Stimulated activated CD8-positive, alpha-beta memory T cell treated with anti-CD3 and anti-CD28 coated beads, Interleukin-2, amount 100 ng/mL, for 1 hour (primary cell): Measurements from ENCODE around the gene PDGFB.

Experiments used
- DNase-seq, 2 donors: peaks; one replicate each; pipeline ENCODE4 v3.0.0-alpha.2; 2020; ENCODE audit warnings: low read depth in 2 of 2

Gene PDGFB

DNA sequence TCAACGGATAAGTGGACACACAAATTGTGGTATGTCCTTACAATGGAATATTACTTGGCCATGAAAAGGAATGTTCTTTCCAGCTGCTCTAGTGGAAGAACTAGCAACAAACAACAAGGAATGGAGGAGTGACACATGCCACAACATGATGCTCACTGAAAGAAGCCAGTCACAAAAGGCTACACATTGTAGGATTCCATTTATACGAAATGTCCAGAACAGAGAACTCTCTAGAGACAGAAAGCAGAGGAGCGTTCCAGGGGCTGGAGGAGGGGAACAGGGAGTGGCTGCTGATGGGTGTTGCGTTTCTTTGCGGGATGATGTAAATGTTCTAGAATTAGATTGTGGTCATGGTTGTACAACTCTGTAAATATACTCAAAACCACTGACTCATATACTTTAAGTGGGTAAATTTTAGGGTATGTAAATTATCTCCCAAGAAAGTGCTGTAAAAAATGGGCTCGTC, 32.4 kb upstream of the PDGFB start:
- DNase-seq, result no peak

DNA sequence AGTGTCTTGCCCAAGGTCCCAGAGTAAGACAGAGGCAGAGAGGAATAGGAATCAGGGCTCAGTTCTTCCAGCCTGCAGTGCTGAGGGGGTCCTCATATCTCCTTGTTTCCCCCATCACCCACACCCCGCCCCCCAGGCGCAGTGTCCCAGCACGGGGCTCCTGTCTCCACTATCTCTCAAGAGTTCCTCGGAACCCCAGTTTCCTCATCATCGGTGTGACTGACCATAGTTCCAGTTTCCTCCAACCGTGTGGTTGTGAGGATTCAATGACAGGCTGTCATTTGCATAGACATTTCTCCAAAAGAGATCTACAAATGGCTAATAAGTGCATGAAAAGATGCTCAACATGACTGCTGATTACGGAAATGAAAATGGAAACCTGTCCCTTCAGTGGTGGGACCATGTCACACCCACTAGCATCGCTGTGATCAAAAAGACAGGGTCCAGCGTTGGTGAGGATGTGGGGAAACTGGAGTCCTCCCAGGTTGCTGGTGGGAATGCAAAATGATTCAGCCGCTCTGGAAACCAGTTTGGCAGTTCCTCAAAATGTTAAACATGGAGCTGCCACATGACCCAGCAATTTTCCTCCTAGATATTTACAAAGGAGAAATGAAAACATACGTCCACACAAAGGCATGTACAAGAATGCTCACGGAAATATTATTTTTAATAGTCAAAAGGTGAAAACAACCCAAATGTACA, 31.8 kb upstream of the PDGFB start:
- DNase-seq, result no peak

DNA sequence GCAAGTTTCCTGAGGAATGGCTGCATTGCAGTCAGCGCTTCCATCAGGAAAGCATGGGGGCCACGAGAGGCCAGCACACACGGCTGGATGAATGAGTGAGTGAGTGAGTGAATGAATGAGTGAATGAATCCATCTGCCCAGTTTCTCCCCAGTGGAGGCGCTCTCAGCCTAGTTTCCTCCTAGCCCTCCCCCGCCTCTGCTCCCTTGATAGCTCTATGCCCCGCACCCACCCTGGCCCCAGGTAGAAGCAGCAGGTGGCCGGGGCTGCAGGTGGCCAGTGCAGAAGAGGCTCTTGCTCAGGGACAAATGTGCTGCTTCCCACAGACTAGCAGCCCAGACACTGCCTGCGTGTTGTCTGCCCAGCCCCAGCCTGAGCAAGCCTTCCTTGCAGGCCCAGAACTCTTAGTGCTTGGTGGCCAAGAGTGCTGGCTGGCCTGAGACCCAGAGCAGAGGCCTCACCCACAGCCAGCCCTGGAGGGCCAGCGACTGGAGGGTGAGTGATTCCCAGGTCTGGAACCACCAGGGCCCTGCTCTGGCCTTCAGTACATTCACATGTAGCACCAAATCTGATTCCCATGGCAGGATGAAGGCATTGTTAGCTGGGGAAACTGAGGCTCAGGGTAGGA, 31.1 kb upstream of the PDGFB start:
- DNase-seq, result no peak

DNA sequence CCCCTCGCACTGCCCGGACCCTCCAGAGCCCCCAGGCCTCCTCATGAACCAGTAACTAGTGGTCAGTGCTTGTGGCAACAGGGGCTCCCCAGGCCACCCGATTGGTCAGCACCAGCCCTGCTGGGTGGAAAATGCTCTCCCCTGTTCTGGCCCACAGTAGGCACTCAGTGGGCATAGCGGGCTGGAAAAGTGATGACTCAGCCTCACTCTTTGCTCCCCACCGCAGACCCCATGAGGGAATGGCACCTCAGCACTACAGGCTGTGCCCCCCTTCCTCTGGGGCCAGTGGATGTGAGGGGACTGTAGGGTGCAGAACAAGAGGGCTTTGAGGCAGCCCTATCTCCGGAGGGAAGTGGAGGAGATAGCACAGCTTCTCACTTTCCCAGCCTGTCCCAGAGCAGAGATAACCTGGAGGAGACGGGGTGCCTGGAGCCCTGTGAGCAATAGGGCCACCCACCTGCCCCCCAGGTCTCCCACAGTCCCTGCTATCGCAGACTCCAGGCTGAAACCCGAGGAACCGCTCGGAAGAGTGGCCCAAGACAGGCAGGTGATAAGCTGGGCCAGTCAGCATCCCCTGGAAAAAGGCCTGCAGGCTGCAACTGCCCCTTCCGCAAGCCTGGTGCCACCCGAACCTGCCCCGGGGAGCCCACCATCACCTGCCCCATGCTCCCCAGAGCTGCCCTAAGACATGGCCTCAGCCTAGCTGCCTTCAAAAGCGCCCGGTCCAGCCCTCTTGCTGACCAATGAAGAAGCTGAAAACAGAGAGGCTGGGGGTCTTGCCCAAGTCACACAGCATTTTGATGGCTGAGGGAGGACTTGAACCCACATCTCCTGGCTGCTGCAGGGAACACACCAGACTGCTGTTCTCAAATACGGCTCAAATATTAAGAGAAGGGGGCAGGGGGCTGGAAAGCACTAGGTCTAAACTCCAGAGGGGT, 29.4 kb upstream of the PDGFB start:
- DNase-seq, result no peak

DNA sequence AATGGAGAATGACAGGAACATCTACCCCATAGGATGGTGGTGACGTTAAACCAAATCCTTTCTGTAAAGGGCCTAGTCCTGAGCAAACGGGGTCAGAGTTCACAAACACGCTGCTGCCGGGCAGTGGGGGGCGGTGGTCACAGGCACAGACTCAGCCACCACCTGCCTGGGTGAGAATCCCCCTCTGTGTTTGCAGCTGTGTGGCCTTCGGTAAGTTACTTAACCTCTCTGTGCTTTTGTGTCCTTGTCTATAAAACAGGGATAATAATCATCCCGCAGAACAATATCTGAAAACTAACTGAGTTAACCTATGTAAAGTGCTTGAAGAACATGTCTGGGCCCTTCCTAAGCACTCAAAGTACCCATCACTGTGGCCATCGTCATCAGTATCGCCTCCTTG, 26.0 kb upstream of the PDGFB start:
- no peak for DNase-seq

DNA sequence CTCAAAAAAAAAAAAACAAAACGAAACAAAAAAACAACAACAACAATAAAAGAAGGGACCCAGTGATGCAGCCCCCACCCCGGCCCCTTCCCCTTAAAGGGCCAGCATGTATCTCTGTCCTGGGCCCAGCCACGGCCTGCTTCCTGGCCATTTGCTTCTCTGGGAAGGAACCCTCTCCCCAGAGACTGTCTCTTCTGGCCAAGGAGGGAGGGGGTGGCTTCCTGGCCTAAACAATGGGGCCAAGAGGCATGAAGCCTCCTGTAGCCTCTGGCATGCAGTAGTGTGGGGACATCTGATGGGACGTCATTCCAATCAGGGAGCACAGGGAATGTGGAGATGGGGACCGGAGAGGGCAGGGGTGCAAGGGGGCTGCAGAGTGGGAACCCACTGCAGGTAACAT, 25.5 kb upstream of the PDGFB start:
- DNase-seq, result no peak

DNA sequence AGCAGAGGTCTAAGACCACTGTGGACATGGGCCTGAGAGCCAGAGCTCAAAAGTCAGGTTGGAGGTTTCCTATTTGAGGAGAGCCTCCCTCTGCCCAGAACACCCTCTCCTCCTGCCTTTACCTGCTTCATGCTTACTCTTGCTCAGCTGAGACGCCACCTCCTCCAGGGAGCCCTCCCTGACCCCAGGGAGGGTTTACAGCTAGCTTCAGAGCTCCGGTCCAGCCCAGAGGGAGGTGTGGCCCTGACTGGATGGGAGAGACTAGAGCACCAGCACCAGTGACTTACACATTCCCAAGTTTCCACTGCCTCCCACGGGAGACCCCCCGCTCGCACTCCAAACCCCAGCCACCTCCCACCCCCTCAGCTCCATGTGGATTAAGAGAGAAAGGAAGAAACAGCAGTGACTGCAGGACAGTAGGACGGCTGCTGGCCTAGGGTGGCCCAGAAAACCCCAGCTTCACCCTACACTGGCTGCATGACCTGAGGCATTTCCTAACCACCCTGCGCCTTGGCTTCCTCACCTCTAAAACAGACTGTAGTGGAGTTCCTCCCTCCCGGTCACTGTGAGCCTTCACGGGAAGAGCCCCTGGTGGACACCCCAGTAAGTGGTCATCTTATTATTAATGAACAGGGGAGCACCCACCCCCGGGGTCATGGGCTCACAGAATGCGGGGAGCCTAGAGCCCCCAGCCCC, 24.5 kb upstream of the PDGFB start:
- DNase-seq, result no peak

DNA sequence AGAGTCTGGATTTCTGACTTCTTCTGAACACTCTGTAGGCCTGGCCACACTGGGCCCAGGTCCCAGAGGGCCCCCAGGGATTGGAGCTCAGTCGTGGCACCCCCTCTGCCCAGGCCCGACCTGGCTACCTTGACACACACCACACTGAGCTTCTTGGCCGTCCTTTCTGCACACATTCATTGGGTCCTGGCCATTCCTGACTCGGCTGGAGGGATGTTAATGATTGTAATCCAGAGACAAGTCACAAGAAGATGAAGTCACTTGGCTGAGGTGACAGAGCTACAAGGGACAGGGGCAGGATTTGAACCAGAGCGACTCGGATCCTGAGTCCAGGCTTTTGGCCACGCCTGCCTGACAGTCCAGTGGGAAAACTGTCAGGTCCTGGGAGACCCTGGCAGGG, 23.9 kb upstream of the PDGFB start:
- DNase-seq, result no peak

DNA sequence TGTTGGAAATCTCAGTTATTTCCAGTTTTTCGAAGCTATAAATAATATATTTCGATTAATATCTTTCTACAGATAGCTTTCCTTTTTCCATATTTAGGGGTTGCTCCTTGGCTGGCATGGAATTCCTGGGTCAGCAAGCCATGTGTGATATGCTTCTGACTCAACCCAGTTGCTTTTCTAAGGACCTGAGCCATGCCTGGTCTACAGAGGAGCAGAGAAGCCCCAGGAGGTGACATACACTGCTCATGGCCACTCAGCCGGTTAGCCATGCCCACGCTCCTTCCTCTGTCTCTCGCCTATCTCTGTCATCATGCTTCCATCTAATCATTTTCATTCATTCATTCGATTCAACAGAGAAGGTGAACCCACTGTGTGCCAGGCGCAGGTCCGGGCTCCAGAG, 23.2 kb upstream of the PDGFB start:
- no peak for DNase-seq

DNA sequence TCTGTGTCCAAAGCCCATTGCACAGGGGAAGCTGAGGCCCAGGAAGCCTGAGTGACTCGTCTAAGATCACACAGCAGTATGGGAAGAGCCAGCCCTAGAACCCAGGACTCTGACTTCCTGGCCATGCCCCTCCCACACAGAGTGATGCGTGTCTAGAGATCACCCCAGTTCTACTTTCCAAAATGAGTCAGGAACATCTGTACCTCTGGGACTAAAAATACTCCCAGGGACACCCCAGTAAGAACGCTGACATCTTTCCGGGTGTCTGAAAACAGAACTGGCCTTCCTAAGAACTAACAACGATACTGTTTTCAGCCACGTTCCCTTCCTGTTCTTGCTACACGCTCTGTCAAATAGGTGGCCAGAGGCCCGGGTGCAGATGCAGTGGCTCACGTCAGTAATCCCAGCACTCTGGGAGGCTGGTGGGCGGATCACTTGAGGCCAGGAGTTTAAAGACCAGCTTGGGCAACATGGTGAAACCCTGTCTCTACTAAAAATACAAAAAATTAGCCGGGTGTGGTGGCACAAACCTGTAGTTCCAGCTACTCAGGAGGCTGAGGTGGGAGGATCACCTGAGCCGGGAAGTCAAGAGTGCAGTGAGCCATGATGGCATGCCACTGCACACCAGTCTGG, 21.7 kb upstream of the PDGFB start:
- DNase-seq, result no peak

DNA sequence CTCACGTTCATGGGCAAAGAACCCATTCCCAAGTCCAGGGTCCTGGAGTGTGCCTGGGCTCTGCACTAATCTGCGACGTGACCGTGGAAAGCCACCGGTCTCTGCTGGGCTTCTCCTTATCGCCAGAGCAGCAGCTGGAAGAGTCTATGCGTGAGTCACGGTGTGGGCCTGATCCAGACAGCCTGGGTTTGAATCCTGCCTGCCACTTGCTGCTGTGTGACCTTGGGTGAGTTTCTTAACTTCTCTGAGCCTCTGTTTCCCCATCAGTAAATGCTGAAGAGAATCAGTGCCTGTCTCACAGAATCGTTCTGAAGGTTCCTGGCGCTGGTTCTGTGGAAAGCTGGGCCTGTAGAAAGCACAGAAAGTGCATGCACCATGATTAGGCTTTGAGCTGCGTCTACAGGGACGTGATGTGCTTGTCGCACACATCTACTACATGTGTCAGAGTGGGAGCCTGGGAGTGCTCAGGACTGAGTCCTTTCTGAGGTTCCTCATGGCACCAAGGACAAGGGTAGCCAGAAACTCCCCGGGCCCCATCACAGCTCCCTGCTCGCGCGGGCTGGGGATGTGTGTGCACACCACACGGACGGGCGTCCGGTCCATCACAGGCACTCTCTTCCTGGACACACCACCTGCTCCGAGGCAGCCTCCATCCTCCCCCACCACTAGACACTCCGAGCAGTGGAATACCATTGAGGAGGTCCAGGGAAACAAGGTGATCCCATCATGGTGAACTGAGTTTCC, 20.5 kb upstream of the PDGFB start:
- DNase-seq, result no peak

DNA sequence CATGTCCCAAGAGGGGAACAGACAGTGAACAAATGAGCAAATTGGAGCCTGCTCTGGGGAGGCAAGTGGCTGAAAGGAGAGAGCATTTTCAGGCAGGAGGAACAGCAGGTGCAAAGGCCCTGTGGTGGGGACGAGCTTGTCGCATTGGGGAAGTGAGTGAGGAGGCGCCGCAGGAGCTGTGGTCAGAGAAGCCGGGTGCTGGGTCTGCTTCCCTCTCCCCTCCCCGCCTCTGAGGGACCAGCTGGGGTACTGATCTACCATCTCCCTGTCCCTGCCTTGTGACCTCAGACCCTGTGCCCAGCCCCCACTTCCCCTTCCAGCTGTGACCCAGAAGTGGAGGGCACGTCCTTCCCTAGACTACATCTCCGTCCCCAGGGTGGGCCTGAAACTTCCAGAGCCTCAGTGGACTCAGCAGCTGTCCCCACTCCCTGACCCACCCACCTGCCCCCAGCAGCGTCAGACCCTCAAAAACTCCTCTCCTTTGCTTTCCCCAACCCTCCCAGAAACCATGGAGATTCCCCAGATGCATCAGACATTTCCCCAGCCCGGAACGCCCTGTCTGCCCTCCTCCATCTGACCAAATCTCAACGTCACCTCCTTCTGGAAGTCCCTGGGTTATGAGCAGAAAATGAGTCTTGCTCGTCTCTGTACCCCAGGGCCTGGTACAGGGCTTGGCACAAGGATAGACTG, 19.7 kb upstream of the PDGFB start:
- no peak for DNase-seq

DNA sequence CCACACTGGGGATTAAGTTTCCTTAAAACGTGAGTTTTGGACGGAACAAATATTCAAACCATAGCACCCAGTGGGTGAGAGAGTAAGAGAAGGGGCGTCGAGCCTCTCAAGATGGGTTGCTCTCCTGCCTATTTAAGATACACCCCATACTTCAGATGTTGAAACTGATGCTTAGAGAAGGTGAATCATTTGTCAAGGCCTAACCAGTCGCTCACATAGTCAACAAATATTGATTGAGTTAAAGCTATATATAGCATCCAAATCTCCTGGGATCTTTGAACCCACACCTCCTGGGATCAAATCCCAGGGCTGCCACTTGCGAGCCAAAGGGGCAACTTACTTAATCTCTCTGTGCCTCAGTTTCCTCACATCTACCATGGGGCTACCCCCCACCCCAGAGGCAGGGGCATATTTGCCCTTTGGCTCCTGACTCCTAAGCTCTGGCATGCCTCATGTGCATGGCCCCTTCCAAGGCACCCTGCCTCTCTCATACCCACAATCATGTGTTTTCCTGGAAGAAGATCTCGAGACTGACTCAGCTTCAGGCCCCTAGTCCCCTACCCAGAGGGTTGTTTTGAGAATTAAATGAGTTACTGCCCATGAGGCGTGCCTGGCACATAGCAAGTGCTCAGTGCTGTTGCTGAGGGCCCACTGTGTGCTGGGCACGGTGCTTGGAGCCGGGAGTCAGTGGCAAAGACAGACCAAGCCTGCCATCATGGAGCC, 19.0 kb upstream of the PDGFB start:
- no peak for DNase-seq

DNA sequence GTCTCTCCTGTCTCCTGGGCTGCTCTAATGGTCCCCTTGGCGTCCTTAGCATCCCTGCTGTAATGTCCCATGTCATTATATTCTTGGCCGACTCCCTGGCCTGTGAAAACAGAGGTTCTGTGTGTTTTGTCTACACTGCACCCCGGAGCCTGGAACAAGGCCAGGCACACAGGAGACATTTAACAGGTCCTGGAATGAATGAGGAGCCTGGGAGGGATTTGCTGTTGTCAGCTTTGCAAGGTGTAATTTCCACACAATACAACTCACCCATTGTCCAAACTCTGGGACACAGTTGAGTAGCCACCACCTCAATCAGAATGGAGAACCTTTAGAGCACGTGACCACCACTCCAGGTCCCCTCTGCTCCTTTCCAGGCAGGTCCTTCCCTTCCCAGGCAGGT, 14.9 kb upstream of the PDGFB start:
- no peak for DNase-seq

DNA sequence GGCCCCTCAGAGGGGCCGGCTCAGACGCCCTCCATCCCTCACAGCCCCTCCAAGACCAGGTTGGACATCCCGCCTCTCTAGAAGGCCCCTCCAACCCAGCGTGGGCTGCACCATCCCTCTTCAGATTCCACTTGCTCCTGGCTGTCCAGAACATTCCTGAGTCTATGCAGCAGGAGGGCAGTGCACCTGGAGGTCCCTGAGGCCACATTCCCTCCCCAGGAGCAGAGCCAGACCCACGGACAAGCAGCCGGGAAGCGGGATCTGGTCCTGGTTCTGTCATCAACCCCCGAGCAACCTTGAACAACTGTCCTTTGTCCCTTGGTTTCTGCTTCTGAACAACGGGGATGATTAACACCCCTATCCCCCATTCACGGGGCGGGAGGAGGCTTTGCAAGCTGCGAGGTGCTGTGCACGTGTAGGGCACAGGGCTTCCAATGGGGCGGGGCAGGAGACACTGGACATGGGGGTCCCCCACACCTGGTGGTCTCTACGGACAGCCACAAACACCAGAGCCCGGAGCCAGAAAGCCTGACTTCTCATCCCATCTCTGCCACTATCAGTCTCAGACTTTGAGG, 13.2 kb upstream of the PDGFB start:
- DNase-seq, result no peak

DNA sequence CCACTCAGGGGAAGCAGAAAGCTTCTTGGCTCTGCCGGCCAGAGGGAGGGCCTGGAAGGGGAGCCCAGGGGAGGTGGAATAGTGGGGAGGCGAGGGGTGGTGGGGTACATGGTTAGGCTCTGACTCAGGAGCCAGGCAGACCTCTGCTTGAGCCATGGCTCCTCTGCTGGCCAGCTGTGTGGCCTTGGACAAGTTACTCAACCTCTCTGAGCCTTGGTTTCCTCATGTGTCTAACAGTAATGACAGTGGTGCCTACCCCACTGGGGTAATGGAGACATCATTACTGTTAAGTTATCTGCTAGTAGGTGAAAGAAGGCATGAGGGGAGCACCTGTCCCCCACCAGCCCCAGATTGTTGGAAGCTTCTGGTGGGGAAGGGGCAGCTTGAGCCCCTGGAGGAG, 12.2 kb upstream of the PDGFB start:
- no peak for DNase-seq

DNA sequence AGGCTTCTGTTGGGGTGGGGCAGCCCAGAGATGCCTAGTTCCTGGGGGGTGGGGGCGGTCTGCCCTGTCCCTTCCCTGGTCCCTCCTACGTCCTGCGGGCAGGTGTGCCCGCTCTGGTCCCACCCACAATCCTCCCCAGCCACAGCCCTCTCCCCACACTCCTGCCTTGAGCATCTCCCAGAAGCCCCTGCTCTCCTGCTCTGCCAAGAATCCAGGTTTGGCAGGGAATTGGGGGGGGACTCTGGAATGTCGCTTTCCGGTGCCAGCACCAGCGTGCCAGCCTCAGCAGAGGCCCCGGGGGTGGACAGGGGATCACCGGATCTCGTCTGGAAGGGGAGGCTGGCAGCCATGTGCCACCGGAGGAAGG, 11.4 kb upstream of the PDGFB start:
- DNase-seq, result no peak

DNA sequence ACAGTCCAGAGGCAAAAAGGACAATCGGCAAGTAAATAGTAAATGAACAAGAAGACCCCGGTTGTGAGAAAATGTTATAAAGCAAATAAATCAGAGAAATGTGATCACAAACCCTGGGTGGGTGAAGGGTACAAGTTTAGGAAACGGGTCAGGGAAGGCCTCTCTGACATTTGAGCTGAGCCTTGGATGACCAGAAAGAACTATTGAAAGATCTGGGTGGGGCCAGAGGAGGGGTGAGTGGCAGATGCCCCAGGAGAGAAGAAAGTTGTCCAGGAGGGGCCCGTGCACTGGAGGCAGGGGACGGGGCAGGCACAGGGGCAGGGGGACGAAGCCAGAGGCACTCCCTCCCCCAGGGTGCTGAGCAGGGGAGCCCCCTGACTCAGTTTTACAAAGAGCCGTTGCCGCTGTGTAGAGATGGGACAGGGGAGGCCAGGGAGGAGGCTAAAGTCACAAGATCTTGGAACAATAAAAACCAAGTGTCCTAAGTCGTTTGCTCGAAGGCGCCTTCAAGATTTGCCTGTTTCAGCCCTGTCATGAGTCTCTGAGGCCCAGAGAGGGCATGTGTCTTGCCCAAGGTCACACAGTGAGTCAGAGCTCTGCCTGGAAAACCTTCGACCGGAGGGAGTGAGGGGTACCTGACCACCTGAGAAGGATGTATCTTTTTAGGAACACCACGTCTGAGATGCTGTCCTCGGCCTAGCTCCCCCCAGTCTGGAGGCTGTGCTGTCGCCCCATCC, 10.8 kb upstream of the PDGFB start:
- no peak for DNase-seq
